WTC11 (cell line): ENCODE data around the gene PDGFRB.

ENCODE experiments used
- CTCF ChIP-seq: fragments of 200-600 bp; IDR thresholded peaks from 2 replicates; pipeline ENCODE4 v1.8.0; 2022; ENCODE audit warnings: antibody characterized with exemption
- GABPB1 ChIP-seq: sonication (generic); formaldehyde crosslinking; IDR thresholded peaks from 2 replicates; pipeline ENCODE4 v1.8.1; 2023; ENCODE audit warnings: mild to moderate bottlenecking, missing genetic modification reagents
- STAT6 ChIP-seq: sonication (generic); formaldehyde crosslinking; conservative IDR thresholded peaks from 2 replicates; pipeline ENCODE4 v1.8.1; 2023; ENCODE audit warnings: mild to moderate bottlenecking, low read depth, missing genetic modification reagents, moderate library complexity

GRCh38 chr5:150177721-150178120 is 22.1 kb upstream of the PDGFRB start:
- TF ChIP-seq STAT6 (CRISPR knock-in tag), result no peak
- TF ChIP-seq CTCF, result no peak
- TF ChIP-seq GABPB1 (CRISPR knock-in tag), result no peak
